PFSK-1 (cell line): ENCODE data around the gene PRKN.

Experiments
- FOXP2 ChIP-seq: optimal IDR thresholded peaks from 2 replicates; pipeline ENCODE3; 2011; ENCODE audit warnings: borderline replicate concordance, control low read depth, inconsistent platforms; ENCODE audit not compliant: insufficient read depth; ENCODE audit errors: extremely low read length, extremely low read depth
- POLR2AphosphoS5 ChIP-seq: IDR thresholded peaks from 2 replicates; pipeline ENCODE4 v1.6.1; 2012; ENCODE audit warnings: low read depth, mild to moderate bottlenecking, control low read depth, low read length, moderate library complexity
- REST ChIP-seq, 2 experiments: IDR thresholded peaks; 2 replicates each; pipeline versions ENCODE4 v1.6.1 to v1.8.0; 2011 to 2012; ENCODE audit warnings: low read depth in 2 of 2, low read length in 2 of 2, control low read depth in 1 of 2, inconsistent platforms in 1 of 2, mild to moderate bottlenecking in 1 of 2, moderate library complexity in 1 of 2; ENCODE audit not compliant: insufficient read depth in 1 of 2
- SIN3A ChIP-seq: IDR thresholded peaks from 2 replicates; pipeline ENCODE4 v1.6.1; 2012; ENCODE audit warnings: mild to moderate bottlenecking, low read length, moderate library complexity, borderline replicate concordance; ENCODE audit not compliant: insufficient read depth
- TAF1 ChIP-seq: IDR thresholded peaks from 2 replicates; pipeline ENCODE4 v1.6.1; 2012; ENCODE audit warnings: low read length, control low read depth, borderline replicate concordance; ENCODE audit not compliant: insufficient read depth

PRKN gene

GRCh38 chr6:161596807-161597520, 1130.6 kb downstream of the PRKN start:
- TF ChIP-seq REST (IDR thresholded peaks at IDR 0.05; ENCODE audit: insufficient read depth in 1 of 2, low read depth in 2 of 2, low read length in 2 of 2) = no peak
- TF ChIP-seq FOXP2 = no peak
- TF ChIP-seq POLR2AphosphoS5 = no peak
- no peak for TF ChIP-seq TAF1
- no peak for TF ChIP-seq SIN3A

- no peak for TF ChIP-seq POLR2AphosphoS5
- TF ChIP-seq FOXP2 = no peak
- no peak for TF ChIP-seq SIN3A
- TF ChIP-seq TAF1 = no peak
- no peak for TF ChIP-seq REST (IDR thresholded peaks at IDR 0.05; ENCODE audit: insufficient read depth in 1 of 2, low read depth in 2 of 2, low read length in 2 of 2)
Measured at GRCh38 chr6:161594412-161594811, 1133.2 kb downstream of the PRKN start.

GRCh38 chr6:161590961-161591627, 1136.5 kb downstream of the PRKN start:
- TF ChIP-seq FOXP2 (no peak), TAF1 (no peak), REST (IDR thresholded peaks at IDR 0.05; ENCODE audit: insufficient read depth in 1 of 2, low read depth in 2 of 2, low read length in 2 of 2) (no peak), SIN3A (no peak), POLR2AphosphoS5 (no peak)

- TF ChIP-seq REST (IDR thresholded peaks at IDR 0.05; ENCODE audit: insufficient read depth in 1 of 2, low read depth in 2 of 2, low read length in 2 of 2) = no peak
- TF ChIP-seq POLR2AphosphoS5 = no peak
- no peak for TF ChIP-seq TAF1
- TF ChIP-seq FOXP2 = no peak
- TF ChIP-seq SIN3A = no peak
Measured at GRCh38 chr6:161586887-161587286, 1140.7 kb downstream of the PRKN start.
